GM18870 (cell line): ENCODE measurements around the gene FOXK2.

Source experiments
- ATAC-seq: cut with Tn5 transposase; IDR thresholded peaks from one replicate; pipeline ENCODE4 v1.9.1; 2021; ENCODE audit warnings: moderate library complexity; ENCODE audit not compliant: unreplicated experiment

FOXK2 gene

GRCh38 chr17:82518826-82519810 lies at the start of gene FOXK2:
TSS of gene FOXK2 (plus strand) at chr17:82519732. CDS start at chr17:82519889, 157 bp downstream.
- peak; percentile 63 for ATAC-seq

- no peak for ATAC-seq
These were observed 49.5 kb upstream of the FOXK2 start for GRCh38 chr17:82470065-82470464.

GRCh38 chr17:82474223-82475010 lies 45.1 kb upstream of the FOXK2 start:
- ATAC-seq: no peak

- no peak for ATAC-seq
These were observed 44.1 kb upstream of the FOXK2 start for GRCh38 chr17:82475458-82475857.

GRCh38 chr17:82477934-82478333 lies 41.6 kb upstream of the FOXK2 start:
- no peak for ATAC-seq

GRCh38 chr17:82479602-82480001 lies 39.9 kb upstream of the FOXK2 start:
- ATAC-seq: no peak

- no peak for ATAC-seq
These were observed 39.2 kb upstream of the FOXK2 start for GRCh38 chr17:82480318-82480717.

GRCh38 chr17:82483204-82483660 lies 36.3 kb upstream of the FOXK2 start:
- no peak for ATAC-seq

- ATAC-seq: no peak
These were observed 35.7 kb upstream of the FOXK2 start for GRCh38 chr17:82483836-82484235.

- no peak for ATAC-seq
These were observed 33.1 kb upstream of the FOXK2 start for GRCh38 chr17:82486231-82487094.

GRCh38 chr17:82487910-82488309 lies 31.6 kb upstream of the FOXK2 start:
- no peak for ATAC-seq

GRCh38 chr17:82489117-82489516 lies 30.4 kb upstream of the FOXK2 start:
- no peak for ATAC-seq

- no peak for ATAC-seq
These were observed 29.6 kb upstream of the FOXK2 start for GRCh38 chr17:82489851-82490511.

- no peak for ATAC-seq
These were observed 28.9 kb upstream of the FOXK2 start for GRCh38 chr17:82490512-82491195.

GRCh38 chr17:82491196-82491530 lies 28.4 kb upstream of the FOXK2 start:
- no peak for ATAC-seq

- no peak for ATAC-seq
These were observed 28.0 kb upstream of the FOXK2 start for GRCh38 chr17:82491533-82491932.

- no peak for ATAC-seq
These were observed 26.8 kb upstream of the FOXK2 start for GRCh38 chr17:82492643-82493225.

- ATAC-seq: no peak
These were observed 26.2 kb upstream of the FOXK2 start for GRCh38 chr17:82493226-82493781.
